HepG2 (cell line): ENCODE measurements around the gene OR2F2. TPM values are rescaled to one million over a fixed set of nuclear protein-coding genes. Genes with fewer than 3 reads are reported as not detected.
A peak's percentile ranks its signal among the peaks of the same experiment; 100 is the strongest.

Experiments used
- CREM ChIP-seq, 2 experiments: sonication (generic) in 1 of 2; formaldehyde crosslinking in 1 of 2; IDR thresholded peaks; 2 replicates each; pipeline versions ENCODE4 v1.4.0 to v1.6.1; 2016 to 2020; ENCODE audit warnings: antibody characterized with exemption in 1 of 2, mild to moderate bottlenecking in 1 of 2, missing genetic modification reagents in 1 of 2
- FOXA1 ChIP-seq, 2 experiments: fragments of 450-650 bp in 1 of 2; sonication (generic) in 1 of 2; formaldehyde crosslinking in 1 of 2; IDR thresholded peaks; 2 replicates each; pipeline versions ENCODE4 v1.4.0 to v1.6.1; 2016 to 2020; ENCODE audit warnings: missing genetic modification reagents in 1 of 2
- HMGXB4 ChIP-seq, 2 experiments: sonication (generic) in 1 of 2; formaldehyde crosslinking in 1 of 2; IDR thresholded peaks; 2 replicates each; pipeline versions ENCODE4 v1.4.0 to v1.6.1; 2018 to 2020; ENCODE audit warnings: missing genetic modification reagents in 2 of 2, borderline replicate concordance in 1 of 2, low read depth in 1 of 2, mild to moderate bottlenecking in 1 of 2, missing biosample characterization in 1 of 2
- KLF16 ChIP-seq, 2 experiments: sonication (generic) in 1 of 2; formaldehyde crosslinking in 1 of 2; IDR thresholded peaks; 2 replicates each; pipeline versions ENCODE4 v1.6.1 to v1.8.0; 2016 to 2023; ENCODE audit warnings: missing genetic modification reagents in 2 of 2, missing compliant biosample characterization in 1 of 2
- KLF6 ChIP-seq: IDR thresholded peaks from 2 replicates; pipeline ENCODE4 v1.8.0; 2016; ENCODE audit warnings: missing biosample characterization, missing genetic modification reagents
- MED13 ChIP-seq: sonication (generic); formaldehyde crosslinking; IDR thresholded peaks from 2 replicates; pipeline ENCODE4 v1.5.0; 2020; ENCODE audit warnings: missing genetic modification reagents
- MEIS1 ChIP-seq: sonication (generic); formaldehyde crosslinking; IDR thresholded peaks from 2 replicates; pipeline ENCODE4 v1.9.0; 2021; ENCODE audit warnings: mild to moderate bottlenecking, missing genetic modification reagents, moderate library complexity, borderline replicate concordance
- NFATC3 ChIP-seq: sonication (generic); formaldehyde crosslinking; IDR thresholded peaks from 2 replicates; pipeline ENCODE4 v1.5.1; 2020; ENCODE audit warnings: mild to moderate bottlenecking, missing genetic modification reagents
- PHF21A ChIP-seq: sonication (generic); formaldehyde crosslinking; IDR thresholded peaks from 2 replicates; pipeline ENCODE4 v1.5.0; 2020; ENCODE audit warnings: mild to moderate bottlenecking, missing genetic modification reagents
- TRAFD1 ChIP-seq: sonication (generic); formaldehyde crosslinking; IDR thresholded peaks from 2 replicates; pipeline ENCODE4 v1.5.1; 2020; ENCODE audit warnings: missing genetic modification reagents, mild to moderate bottlenecking, borderline replicate concordance
- ZNF430 ChIP-seq: sonication (generic); formaldehyde crosslinking; IDR thresholded peaks from 2 replicates; pipeline ENCODE4 v1.9.0; 2021; ENCODE audit warnings: mild to moderate bottlenecking, missing genetic modification reagents
- ZNF574 ChIP-seq: sonication (generic); formaldehyde crosslinking; IDR thresholded peaks from 2 replicates; pipeline ENCODE4 v1.4.0; 2020; ENCODE audit warnings: missing genetic modification reagents
- ZNF687 ChIP-seq: sonication (generic); formaldehyde crosslinking; IDR thresholded peaks from 2 replicates; pipeline ENCODE4 v1.5.1; 2020; ENCODE audit warnings: mild to moderate bottlenecking, missing genetic modification reagents, moderate library complexity
- ZNF770 ChIP-seq: sonication (generic); formaldehyde crosslinking; IDR thresholded peaks from 2 replicates; pipeline ENCODE4 v1.5.0; 2020; ENCODE audit warnings: mild to moderate bottlenecking, missing genetic modification reagents
- polyA plus RNA-seq, 8 experiments: library from polyadenylated mRNA; depleted of rRNA in 3 of 8; stranded (reverse) in 7 of 8; unstranded in 1 of 8; fragments of >200 nt; fragmentation: Illumina TruSeq in 4 of 8; extraction: Trizol in 4 of 8; gene quantifications; 2 replicates each; pipeline versions ENCODE4 v1.2.1 to v1.2.3, GENCODE V29; 2011 to 2016; ENCODE audit warnings: low read depth in 4 of 8, missing spikeins in 1 of 8, mixed read lengths in 1 of 8; ENCODE audit not compliant: insufficient read depth in 1 of 8
- total RNA-seq, 5 experiments: library from RNA; depleted of rRNA; stranded (reverse); fragments of >200 nt; fragmentation: Illumina TruSeq; extraction: Trizol; gene quantifications; 2 replicates each; pipeline ENCODE4 v1.2.3, GENCODE V29; 2016; ENCODE audit warnings: low read depth in 1 of 5

Gene OR2F2
- total and polyA plus RNA-seq, 2 of the 13 experiments (the other 11 are each of a cell fraction or from before 2014, with no cell fraction given): 0.13 TPM; not detected in 1

- TF ChIP-seq ZNF687 (CRISPR knock-in tag): peak; percentile 91
- TF ChIP-seq ZNF574: peak; percentile 75; the same call in 1 of the 2 replicates
- TF ChIP-seq ZNF770: peak; percentile 71
- TF ChIP-seq MED13 (CRISPR knock-in tag): peak; percentile 54; the same call in 1 of the 2 replicates
- TF ChIP-seq FOXA1 (IDR thresholded peaks at IDR 0.05): no peak
- peak; percentile 35; the same call in 1 of the 2 replicates for TF ChIP-seq FOXA1 (CRISPR knock-in tag; IDR thresholded peaks at IDR 0.05)
- no peak for TF ChIP-seq NFATC3 (CRISPR knock-in tag)
- peak; percentile 51; the same call in 1 of the 2 replicates for TF ChIP-seq CREM (IDR thresholded peaks at IDR 0.05)
- no peak for TF ChIP-seq CREM (CRISPR knock-in tag; IDR thresholded peaks at IDR 0.05)
- TF ChIP-seq KLF6 (CRISPR knock-in tag): peak; percentile 35; the same call in 1 of the 2 replicates
- peak; percentile 2; the same call in 1 of the 2 replicates for TF ChIP-seq MEIS1 (CRISPR knock-in tag)
- TF ChIP-seq TRAFD1: no peak
- peak in 1 of 2 experiments; percentile 84; a peak in 2 of 4 replicates for TF ChIP-seq KLF16 (CRISPR knock-in tag; IDR thresholded peaks at IDR 0.05)
- TF ChIP-seq PHF21A (CRISPR knock-in tag): peak; percentile 96
- peak; percentile 86 to 94 for TF ChIP-seq HMGXB4 (CRISPR knock-in tag; IDR thresholded peaks at IDR 0.05; ENCODE audit: borderline replicate concordance in 1 of 2, low read depth in 1 of 2)
- TF ChIP-seq ZNF430 (CRISPR knock-in tag): peak; percentile 91
Measured at GRCh38 chr7:143901668-143902331, 33.2 kb upstream of the OR2F2 start, which contains the start of gene TCAF1 (continued).
